DOHH2 (cell line): ENCODE results near the gene PRKCD.

Source experiments
- EZH2phosphoT487 ChIP-seq: fragments of 200-600 bp; sonication (generic); IDR thresholded peaks from 2 replicates; pipeline ENCODE4 v1.6.1; 2017; ENCODE audit warnings: borderline replicate concordance, mild to moderate bottlenecking, antibody characterized with exemption, low read length, moderate library complexity, mixed read lengths
- TF ChIP-seq, protein P1 (sequence below): fragments of 200-600 bp; sonication (generic); IDR thresholded peaks from one replicate; pipeline ENCODE4 v1.5.1; 2014; ENCODE audit warnings: antibody characterized with exemption, mild to moderate bottlenecking, low read depth, low read length; ENCODE audit not compliant: poor library complexity, severe bottlenecking

DNA sequence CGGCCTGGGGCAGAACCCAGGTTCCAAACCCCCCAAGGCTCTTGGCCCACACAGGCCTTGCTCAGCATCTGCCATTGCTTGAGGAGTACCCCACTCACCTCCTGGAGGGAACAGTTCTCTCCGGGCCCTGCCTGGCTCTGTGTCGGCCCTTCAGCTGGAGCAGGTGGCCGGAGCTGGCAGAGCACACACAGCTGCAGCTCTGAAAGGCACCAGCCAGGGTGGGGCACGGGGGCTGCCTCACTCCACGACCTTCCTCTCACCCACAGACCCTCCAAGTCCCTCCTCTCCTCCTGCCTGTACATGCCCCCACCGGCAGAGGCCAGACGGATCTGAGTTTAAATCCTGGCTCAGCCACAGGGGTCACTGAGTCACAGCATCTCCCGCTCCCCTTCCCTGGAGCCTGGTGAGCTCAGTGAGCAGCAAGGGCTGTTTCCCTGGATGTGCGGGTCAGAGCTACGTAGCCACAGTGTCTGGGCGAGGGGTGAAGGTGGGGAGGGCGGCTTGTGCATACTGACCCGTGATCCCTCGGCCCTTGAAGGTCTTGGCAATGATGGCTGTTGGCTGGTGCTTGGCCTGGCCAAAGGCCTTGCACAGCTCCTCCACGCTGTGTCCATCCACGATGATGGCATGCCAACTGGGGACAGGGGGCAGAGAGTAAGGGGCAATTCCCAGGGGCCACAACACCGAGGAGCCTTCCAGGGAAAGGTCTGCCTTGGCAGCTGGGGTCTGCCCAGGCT lies 71.8 kb downstream of the PRKCD start:
- TF ChIP-seq, protein P1, sequence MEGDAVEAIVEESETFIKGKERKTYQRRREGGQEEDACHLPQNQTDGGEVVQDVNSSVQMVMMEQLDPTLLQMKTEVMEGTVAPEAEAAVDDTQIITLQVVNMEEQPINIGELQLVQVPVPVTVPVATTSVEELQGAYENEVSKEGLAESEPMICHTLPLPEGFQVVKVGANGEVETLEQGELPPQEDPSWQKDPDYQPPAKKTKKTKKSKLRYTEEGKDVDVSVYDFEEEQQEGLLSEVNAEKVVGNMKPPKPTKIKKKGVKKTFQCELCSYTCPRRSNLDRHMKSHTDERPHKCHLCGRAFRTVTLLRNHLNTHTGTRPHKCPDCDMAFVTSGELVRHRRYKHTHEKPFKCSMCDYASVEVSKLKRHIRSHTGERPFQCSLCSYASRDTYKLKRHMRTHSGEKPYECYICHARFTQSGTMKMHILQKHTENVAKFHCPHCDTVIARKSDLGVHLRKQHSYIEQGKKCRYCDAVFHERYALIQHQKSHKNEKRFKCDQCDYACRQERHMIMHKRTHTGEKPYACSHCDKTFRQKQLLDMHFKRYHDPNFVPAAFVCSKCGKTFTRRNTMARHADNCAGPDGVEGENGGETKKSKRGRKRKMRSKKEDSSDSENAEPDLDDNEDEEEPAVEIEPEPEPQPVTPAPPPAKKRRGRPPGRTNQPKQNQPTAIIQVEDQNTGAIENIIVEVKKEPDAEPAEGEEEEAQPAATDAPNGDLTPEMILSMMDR, result no peak
- no peak for TF ChIP-seq EZH2phosphoT487
